22Rv1 (cell line): ENCODE results near the gene CDH12.
"Not testable (repeated sequence)": the region's sequence is repeated elsewhere in the genome, so short reads cannot be mapped to it uniquely, and the experiment has no call there.

Source experiments
- H3K27ac ChIP-seq: fragments of 450-650 bp; 2 replicates; pipeline ENCODE4 v1.5.1; 2017
- ZFX ChIP-seq: fragments of 450-650 bp; IDR thresholded peaks from 2 replicates; pipeline ENCODE4 v1.6.1; 2017; ENCODE audit warnings: antibody characterized with exemption, borderline replicate concordance
- TF ChIP-seq, protein P1 (sequence below): fragments of 450-650 bp; IDR thresholded peaks from 2 replicates; pipeline ENCODE4 v1.5.1; 2017; ENCODE audit warnings: mild to moderate bottlenecking

CDH12 gene

GRCh38 chr5:22887566-22887965, 34.4 kb upstream of the CDH12 start:
- H3K27ac ChIP-seq: no peak overlapping the region
- TF ChIP-seq, protein P1, sequence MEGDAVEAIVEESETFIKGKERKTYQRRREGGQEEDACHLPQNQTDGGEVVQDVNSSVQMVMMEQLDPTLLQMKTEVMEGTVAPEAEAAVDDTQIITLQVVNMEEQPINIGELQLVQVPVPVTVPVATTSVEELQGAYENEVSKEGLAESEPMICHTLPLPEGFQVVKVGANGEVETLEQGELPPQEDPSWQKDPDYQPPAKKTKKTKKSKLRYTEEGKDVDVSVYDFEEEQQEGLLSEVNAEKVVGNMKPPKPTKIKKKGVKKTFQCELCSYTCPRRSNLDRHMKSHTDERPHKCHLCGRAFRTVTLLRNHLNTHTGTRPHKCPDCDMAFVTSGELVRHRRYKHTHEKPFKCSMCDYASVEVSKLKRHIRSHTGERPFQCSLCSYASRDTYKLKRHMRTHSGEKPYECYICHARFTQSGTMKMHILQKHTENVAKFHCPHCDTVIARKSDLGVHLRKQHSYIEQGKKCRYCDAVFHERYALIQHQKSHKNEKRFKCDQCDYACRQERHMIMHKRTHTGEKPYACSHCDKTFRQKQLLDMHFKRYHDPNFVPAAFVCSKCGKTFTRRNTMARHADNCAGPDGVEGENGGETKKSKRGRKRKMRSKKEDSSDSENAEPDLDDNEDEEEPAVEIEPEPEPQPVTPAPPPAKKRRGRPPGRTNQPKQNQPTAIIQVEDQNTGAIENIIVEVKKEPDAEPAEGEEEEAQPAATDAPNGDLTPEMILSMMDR: no peak
- TF ChIP-seq ZFX: no peak

DNA sequence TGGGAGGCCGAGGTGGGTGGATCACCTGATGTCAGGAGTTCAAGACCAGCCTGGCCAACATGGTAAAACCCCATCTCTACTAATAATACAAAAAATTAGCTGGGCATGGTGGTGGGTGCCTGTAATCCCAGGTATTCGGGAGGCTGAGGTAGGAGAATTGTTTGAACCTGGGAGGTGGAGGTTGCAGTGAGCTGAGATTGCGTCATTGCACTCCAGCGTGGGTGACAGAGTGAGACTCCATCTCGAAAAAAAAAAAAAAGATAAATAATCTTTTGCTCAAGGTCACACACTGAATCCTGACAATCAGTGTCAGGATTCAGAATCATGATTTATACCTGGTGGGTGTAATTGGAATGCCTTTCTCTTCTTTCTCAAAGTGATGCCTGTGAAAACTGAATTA, 5.8 kb upstream of the CDH12 start:
- H3K27ac ChIP-seq: not testable (repeated sequence)

GRCh38 chr5:22855824-22856223, 2.7 kb upstream of the CDH12 start:
- TF ChIP-seq, protein P1: no peak
- no peak for TF ChIP-seq ZFX
- H3K27ac ChIP-seq: no peak overlapping the region

GRCh38 chr5:22850981-22851380, 2.2 kb downstream of the CDH12 start:
- no peak overlapping the region for H3K27ac ChIP-seq
- TF ChIP-seq ZFX: no peak
- TF ChIP-seq, protein P1: no peak

DNA sequence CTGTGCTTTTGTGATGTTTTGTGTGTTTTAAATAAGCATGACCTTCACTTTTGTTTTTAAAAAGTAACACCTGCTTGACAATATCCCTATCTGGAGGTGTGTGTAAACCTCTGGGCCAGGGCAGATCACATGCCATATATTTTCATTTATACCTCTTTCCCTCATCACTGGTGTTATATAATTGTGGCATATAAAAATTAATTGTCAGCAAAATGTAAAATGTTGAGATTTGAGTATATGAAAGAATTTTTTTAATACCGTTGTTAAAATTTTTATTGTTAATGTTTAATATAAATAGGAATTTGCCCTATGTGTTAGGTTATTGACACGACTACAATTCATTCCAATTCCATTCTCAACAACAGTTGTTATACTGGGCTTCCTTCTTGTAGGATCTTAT, 6.5 kb downstream of the CDH12 start:
- no peak overlapping the region for H3K27ac ChIP-seq
- no peak for TF ChIP-seq ZFX
- TF ChIP-seq, protein P1: no peak

- no peak overlapping the region for H3K27ac ChIP-seq
- no peak for TF ChIP-seq ZFX
- TF ChIP-seq, protein P1: no peak
Observed at GRCh38 chr5:22844636-22845035, 8.5 kb downstream of the CDH12 start.

GRCh38 chr5:22844155-22844554, 9.0 kb downstream of the CDH12 start:
- TF ChIP-seq, protein P1: no peak
- TF ChIP-seq ZFX: no peak
- H3K27ac ChIP-seq: no peak overlapping the region

- TF ChIP-seq, protein P1: no peak
- TF ChIP-seq ZFX: no peak
- no peak overlapping the region for H3K27ac ChIP-seq
Observed at GRCh38 chr5:22842574-22842973, 10.6 kb downstream of the CDH12 start.
